Neural crest cell (in vitro differentiated cells): ENCODE results near the gene GATAD2B. TPM values are rescaled to one million over a fixed set of nuclear protein-coding genes. Genes with fewer than 3 reads are reported as not detected.

Source experiments
- DNase-seq: peaks from one replicate; pipeline ENCODE4 v3.0.0; 2021; ENCODE audit warnings: low read depth, mixed read lengths, low spot score
- H3K27ac Mint-ChIP-seq: one replicate; pipeline ENCODE4 v1.8.0; 2021; ENCODE audit warnings: mild to moderate bottlenecking, mixed read lengths; ENCODE audit not compliant: unreplicated experiment
- H3K27me3 Mint-ChIP-seq: 2 replicates; pipeline ENCODE4 v1.8.0; 2021; ENCODE audit warnings: low read depth, mild to moderate bottlenecking, mixed read lengths
- H3K36me3 Mint-ChIP-seq: 2 replicates; pipeline ENCODE4 v1.8.0; 2021; ENCODE audit warnings: low read depth, mild to moderate bottlenecking, mixed read lengths
- H3K4me1 Mint-ChIP-seq: 2 replicates; pipeline ENCODE4 v1.8.0; 2021; ENCODE audit warnings: mixed read lengths
- H3K4me3 Mint-ChIP-seq: one replicate; pipeline ENCODE4 v1.8.0; 2021; ENCODE audit warnings: mild to moderate bottlenecking, mixed read lengths
- H3K9me3 Mint-ChIP-seq: 2 replicates; pipeline ENCODE4 v1.8.0; 2021; ENCODE audit warnings: mixed read lengths
- CTCF ChIP-seq: fragments of 200-600 bp; sonication (generic); conservative IDR thresholded peaks from 2 replicates; pipeline ENCODE4 v1.5.0; 2021; ENCODE audit warnings: antibody characterized with exemption, mild to moderate bottlenecking
- total RNA-seq: library from RNA; stranded (reverse); gene quantifications from 2 replicates; pipeline ENCODE4 v1.2.1, GENCODE V29; 2021

Gene GATAD2B
- total RNA-seq, 1 donor from 2014 or later: 52.5 TPM

GRCh38 chr1:153866045-153866850, 56.5 kb downstream of the GATAD2B start:
- DNase-seq: no peak
- Mint-ChIP-seq H3K27me3 (no peaks in the 10 kb centered on the region), H3K9me3 (no peaks in the 10 kb centered on the region), H3K4me1 (peaks cover 15% of the 10 kb centered on the region), H3K27ac (peak overlapping the region; percentile 9), H3K4me3 (no peak overlapping the region), H3K36me3 (no peaks in the 10 kb centered on the region)
- no peak for TF ChIP-seq CTCF

- Mint-ChIP-seq H3K4me1 (peaks cover 7% of the 10 kb centered on the region), H3K36me3 (no peaks in the 10 kb centered on the region), H3K4me3 (no peak overlapping the region), H3K27ac (no peak overlapping the region), H3K9me3 (no peaks in the 10 kb centered on the region), H3K27me3 (no peaks in the 10 kb centered on the region)
- TF ChIP-seq CTCF: no peak
- no peak for DNase-seq
Measured at GRCh38 chr1:153860285-153860684, 62.5 kb downstream of the GATAD2B start.

GRCh38 chr1:153857505-153857904, 65.3 kb downstream of the GATAD2B start:
- Mint-ChIP-seq H3K27ac (no peak overlapping the region), H3K4me3 (no peak overlapping the region), H3K27me3 (no peaks in the 10 kb centered on the region), H3K36me3 (peaks cover 11% of the 10 kb centered on the region), H3K4me1 (no peaks in the 10 kb centered on the region), H3K9me3 (no peaks in the 10 kb centered on the region)
- no peak for DNase-seq
- no peak for TF ChIP-seq CTCF

GRCh38 chr1:153856763-153857162, 66.0 kb downstream of the GATAD2B start:
- TF ChIP-seq CTCF: no peak
- no peaks in the 10 kb centered on the region for H3K9me3 Mint-ChIP-seq
- H3K4me3 Mint-ChIP-seq: no peak overlapping the region
- H3K27me3 Mint-ChIP-seq: no peaks in the 10 kb centered on the region
- no peaks in the 10 kb centered on the region for H3K4me1 Mint-ChIP-seq
- peaks cover 15% of the 10 kb centered on the region for H3K36me3 Mint-ChIP-seq
- DNase-seq: no peak
- no peak overlapping the region for H3K27ac Mint-ChIP-seq

GRCh38 chr1:153852170-153852569, 70.6 kb downstream of the GATAD2B start:
- Mint-ChIP-seq H3K27ac (no peak overlapping the region), H3K9me3 (no peaks in the 10 kb centered on the region), H3K36me3 (peaks cover 17% of the 10 kb centered on the region), H3K27me3 (no peaks in the 10 kb centered on the region), H3K4me3 (no peak overlapping the region), H3K4me1 (no peaks in the 10 kb centered on the region)
- no peak for DNase-seq
- TF ChIP-seq CTCF: no peak
